WTC11 (cell line): ENCODE results near the gene GDPGP1. TPM values are rescaled to one million over a fixed set of nuclear protein-coding genes. Genes with fewer than 3 reads are reported as not detected.

Experiments
- ATAC-seq: fragments of 200-7000 bp; cut with Tn5 transposase; 2 replicates; pipeline ENCODE4 v1.10.0; 2021; ENCODE audit warnings: mild to moderate bottlenecking, moderate library complexity
- CTCF ChIA-PET: fragments of 300-600 bp; sonication (Branson Sonifier 250); formaldehyde crosslinking; loops from one replicate; lab custom pipeline; 2021; ENCODE audit warnings: antibody characterized with exemption; lab: Charles Lee
- POLR2A ChIA-PET: fragments of 350-600 bp; sonication (Branson Sonifier 250); formaldehyde crosslinking; loops from one replicate; lab custom pipeline; 2021; ENCODE audit warnings: antibody characterized with exemption; lab: Charles Lee
- DNase-seq: peaks from one replicate; pipeline ENCODE4 v3.0.0; 2021; ENCODE audit warnings: low spot score
- H3K27ac Mint-ChIP-seq: 2 replicates; pipeline ENCODE4 v1.8.0; 2021; ENCODE audit warnings: mixed read lengths
- H3K27me3 Mint-ChIP-seq: 2 replicates; pipeline ENCODE4 v1.8.0; 2021; ENCODE audit warnings: low read depth, mild to moderate bottlenecking, moderate library complexity, mixed read lengths
- H3K36me3 Mint-ChIP-seq: 2 replicates; pipeline ENCODE4 v1.8.0; 2021; ENCODE audit warnings: mixed read lengths
- H3K4me1 Mint-ChIP-seq: 2 replicates; pipeline ENCODE4 v1.8.0; 2022; ENCODE audit warnings: mixed read lengths
- H3K4me3 Mint-ChIP-seq: 2 replicates; pipeline ENCODE4 v1.8.0; 2021; ENCODE audit warnings: mild to moderate bottlenecking, moderate library complexity, mixed read lengths
- H3K9me3 Mint-ChIP-seq: 2 replicates; pipeline ENCODE4 v1.8.0; 2021; ENCODE audit warnings: mixed read lengths
- CBFB ChIP-seq: sonication (generic); formaldehyde crosslinking; IDR thresholded peaks from 2 replicates; pipeline ENCODE4 v1.8.1; 2022; ENCODE audit warnings: mild to moderate bottlenecking, low read depth, missing genetic modification reagents
- CREB1 ChIP-seq: sonication (generic); formaldehyde crosslinking; IDR thresholded peaks from 2 replicates; pipeline ENCODE4 v1.8.0; 2023; ENCODE audit warnings: mild to moderate bottlenecking, missing genetic modification reagents
- E2F5 ChIP-seq: sonication (generic); formaldehyde crosslinking; IDR thresholded peaks from 2 replicates; pipeline ENCODE4 v1.8.1; 2022; ENCODE audit warnings: mild to moderate bottlenecking, moderate library complexity, missing genetic modification reagents
- ETV6 ChIP-seq: sonication (generic); formaldehyde crosslinking; IDR thresholded peaks from 2 replicates; pipeline ENCODE4 v1.8.1; 2022; ENCODE audit warnings: mild to moderate bottlenecking, missing genetic modification reagents
- FOXK1 ChIP-seq: sonication (generic); formaldehyde crosslinking; IDR thresholded peaks from 2 replicates; pipeline ENCODE4 v1.8.0; 2022; ENCODE audit warnings: mild to moderate bottlenecking, moderate library complexity, missing genetic modification reagents
- FOXP1 ChIP-seq: sonication (generic); formaldehyde crosslinking; IDR thresholded peaks from 2 replicates; pipeline ENCODE4 v1.8.0; 2022; ENCODE audit warnings: missing genetic modification reagents, mild to moderate bottlenecking, moderate library complexity, borderline replicate concordance
- SP1 ChIP-seq: sonication (generic); formaldehyde crosslinking; conservative IDR thresholded peaks from 2 replicates; pipeline ENCODE4 v1.8.1; 2022; ENCODE audit warnings: missing genetic modification reagents
- TEAD1 ChIP-seq: sonication (generic); formaldehyde crosslinking; IDR thresholded peaks from 2 replicates; pipeline ENCODE4 v1.8.0; 2022; ENCODE audit warnings: mild to moderate bottlenecking, missing genetic modification reagents
- TP53 ChIP-seq: sonication (generic); formaldehyde crosslinking; IDR thresholded peaks from 2 replicates; pipeline ENCODE4 v1.8.1; 2023; ENCODE audit warnings: mild to moderate bottlenecking, missing genetic modification reagents
- USF1 ChIP-seq: sonication (generic); formaldehyde crosslinking; IDR thresholded peaks from 2 replicates; pipeline ENCODE4 v1.8.0; 2022; ENCODE audit warnings: mild to moderate bottlenecking, missing genetic modification reagents
- USF2 ChIP-seq: sonication (generic); formaldehyde crosslinking; IDR thresholded peaks from 2 replicates; pipeline ENCODE4 v1.8.1; 2023; ENCODE audit warnings: mild to moderate bottlenecking, missing genetic modification reagents, moderate library complexity
- ZBTB21 ChIP-seq: sonication (generic); formaldehyde crosslinking; IDR thresholded peaks from 2 replicates; pipeline ENCODE4 v1.8.1; 2023; ENCODE audit warnings: mild to moderate bottlenecking, missing genetic modification reagents, borderline replicate concordance
- total RNA-seq: library from RNA; stranded (reverse); gene quantifications from 3 replicates; pipeline ENCODE4 v1.2.3, GENCODE V29; 2021
- TF ChIP-seq, protein P1 (sequence below): sonication (generic); formaldehyde crosslinking; IDR thresholded peaks from 2 replicates; pipeline ENCODE4 v1.8.0; 2023; ENCODE audit warnings: mild to moderate bottlenecking, missing genetic modification reagents
- TF ChIP-seq, protein P2 (sequence below): sonication (generic); formaldehyde crosslinking; IDR thresholded peaks from 2 replicates; pipeline ENCODE4 v1.8.1; 2023; ENCODE audit warnings: mild to moderate bottlenecking, moderate library complexity, missing genetic modification reagents

GDPGP1 gene
- total RNA-seq, 1 experiment from 2014 or later: 2.6 TPM

- no peak for DNase-seq
- Mint-ChIP-seq H3K36me3 (no peaks in the 10 kb centered on the region), H3K9me3 (no peaks in the 10 kb centered on the region), H3K27me3 (no peaks in the 10 kb centered on the region; the same call in 1 of the 2 replicates), H3K4me1 (peaks cover 20% of the 10 kb centered on the region), H3K4me3 (peak overlapping the region; percentile 78), H3K27ac (peak overlapping the region; percentile 60)
- TF ChIP-seq USF2 (CRISPR knock-in tag) (peak; percentile 55; the same call in 1 of the 2 replicates), E2F5 (peak; percentile 7; the same call in 1 of the 2 replicates), TEAD1 (CRISPR knock-in tag) (no peak), USF1 (CRISPR knock-in tag) (peak; percentile 78)
- TF ChIP-seq, protein P1, sequence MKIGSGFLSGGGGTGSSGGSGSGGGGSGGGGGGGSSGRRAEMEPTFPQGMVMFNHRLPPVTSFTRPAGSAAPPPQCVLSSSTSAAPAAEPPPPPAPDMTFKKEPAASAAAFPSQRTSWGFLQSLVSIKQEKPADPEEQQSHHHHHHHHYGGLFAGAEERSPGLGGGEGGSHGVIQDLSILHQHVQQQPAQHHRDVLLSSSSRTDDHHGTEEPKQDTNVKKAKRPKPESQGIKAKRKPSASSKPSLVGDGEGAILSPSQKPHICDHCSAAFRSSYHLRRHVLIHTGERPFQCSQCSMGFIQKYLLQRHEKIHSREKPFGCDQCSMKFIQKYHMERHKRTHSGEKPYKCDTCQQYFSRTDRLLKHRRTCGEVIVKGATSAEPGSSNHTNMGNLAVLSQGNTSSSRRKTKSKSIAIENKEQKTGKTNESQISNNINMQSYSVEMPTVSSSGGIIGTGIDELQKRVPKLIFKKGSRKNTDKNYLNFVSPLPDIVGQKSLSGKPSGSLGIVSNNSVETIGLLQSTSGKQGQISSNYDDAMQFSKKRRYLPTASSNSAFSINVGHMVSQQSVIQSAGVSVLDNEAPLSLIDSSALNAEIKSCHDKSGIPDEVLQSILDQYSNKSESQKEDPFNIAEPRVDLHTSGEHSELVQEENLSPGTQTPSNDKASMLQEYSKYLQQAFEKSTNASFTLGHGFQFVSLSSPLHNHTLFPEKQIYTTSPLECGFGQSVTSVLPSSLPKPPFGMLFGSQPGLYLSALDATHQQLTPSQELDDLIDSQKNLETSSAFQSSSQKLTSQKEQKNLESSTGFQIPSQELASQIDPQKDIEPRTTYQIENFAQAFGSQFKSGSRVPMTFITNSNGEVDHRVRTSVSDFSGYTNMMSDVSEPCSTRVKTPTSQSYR (CRISPR knock-in tag): no peak
- ATAC-seq: no peak; the same call in 1 of the 2 replicates
- CTCF ChIA-PET: interaction anchor here (0.6 to 5.1 kb wide), 20 partner anchors 9 to 667 kb away, joined by 3 to 62 read pairs (median 5); partner anchors contain the start of genes CIB1, GDPGP1 and IDH2
- POLR2A ChIA-PET: interaction anchor here (1.0 to 1.8 kb wide), 9 partner anchors 12 to 200 kb away, joined by 3 to 9 read pairs (median 6); partner anchors contain the start of genes CIB1, GDPGP1, TTLL13 and ZNF710
Observed at GRCh38 chr15:90200534-90201129, 33.4 kb upstream of the GDPGP1 start.

GRCh38 chr15:90201130-90201943, 32.7 kb upstream of the GDPGP1 start, which contains the start of gene SEMA4B:
SEMA4B (plus strand) TSS chr15:90201330; CDS start chr15:90201579, 249 bp downstream.
- H3K27ac Mint-ChIP-seq: peak within 1 kb of the TSS; percentile 60
- ChIA-PET POLR2A (interaction anchor here (1.0 to 1.8 kb wide), 8 partner anchors 12 to 200 kb away, joined by 3 to 9 read pairs (median 6); partner anchors contain the start of genes CIB1, GDPGP1, TTLL13 and ZNF710), CTCF (interaction anchor here (0.6 to 5.1 kb wide), 20 partner anchors 10 to 440 kb away, joined by 3 to 62 read pairs (median 5); partner anchors contain the start of genes CIB1, GDPGP1 and IDH2)
- H3K27me3 Mint-ChIP-seq: no peaks in the 10 kb centered on the region; the same call in 1 of the 2 replicates
- peaks cover 5% of the 10 kb centered on the region; the same call in 1 of the 2 replicates for H3K36me3 Mint-ChIP-seq
- DNase-seq (peak; percentile 83), ATAC-seq (peak; percentile 86)
- peak; percentile 43 for TF ChIP-seq TP53 (CRISPR knock-in tag)
- TF ChIP-seq, protein P2, sequence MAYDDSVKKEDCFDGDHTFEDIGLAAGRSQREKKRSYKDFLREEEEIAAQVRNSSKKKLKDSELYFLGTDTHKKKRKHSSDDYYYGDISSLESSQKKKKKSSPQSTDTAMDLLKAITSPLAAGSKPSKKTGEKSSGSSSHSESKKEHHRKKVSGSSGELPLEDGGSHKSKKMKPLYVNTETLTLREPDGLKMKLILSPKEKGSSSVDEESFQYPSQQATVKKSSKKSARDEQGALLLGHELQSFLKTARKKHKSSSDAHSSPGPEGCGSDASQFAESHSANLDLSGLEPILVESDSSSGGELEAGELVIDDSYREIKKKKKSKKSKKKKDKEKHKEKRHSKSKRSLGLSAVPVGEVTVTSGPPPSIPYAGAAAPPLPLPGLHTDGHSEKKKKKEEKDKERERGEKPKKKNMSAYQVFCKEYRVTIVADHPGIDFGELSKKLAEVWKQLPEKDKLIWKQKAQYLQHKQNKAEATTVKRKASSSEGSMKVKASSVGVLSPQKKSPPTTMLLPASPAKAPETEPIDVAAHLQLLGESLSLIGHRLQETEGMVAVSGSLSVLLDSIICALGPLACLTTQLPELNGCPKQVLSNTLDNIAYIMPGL: peak; percentile 87
- TF ChIP-seq FOXK1: peak; percentile 15; the same call in 1 of the 2 replicates
- TF ChIP-seq, protein P1 (CRISPR knock-in tag): no peak
- TF ChIP-seq FOXP1 (CRISPR knock-in tag): peak; percentile 26; the same call in 1 of the 2 replicates
- 0 out of 2 replicates have a peak, but pooled peaks have one; percentile 25 for TF ChIP-seq ETV6
- TF ChIP-seq ZBTB21 (CRISPR knock-in tag): no peak
- TF ChIP-seq CREB1 (CRISPR knock-in tag): 0 out of 2 replicates have a peak, but pooled peaks have one; percentile 42
- no peak for TF ChIP-seq E2F5
- 0 out of 2 replicates have a peak, but pooled peaks have one; percentile 52 for TF ChIP-seq SP1 (CRISPR knock-in tag)
- TF ChIP-seq CBFB (CRISPR knock-in tag): 0 out of 2 replicates have a peak, but pooled peaks have one; percentile 65
- peak within 1 kb of the TSS; percentile 78 for H3K4me3 Mint-ChIP-seq
- no peaks in the 10 kb centered on the region for H3K9me3 Mint-ChIP-seq
- peaks cover 20% of the 10 kb centered on the region for H3K4me1 Mint-ChIP-seq
